Stimulated activated CD4-positive, alpha-beta T cell treated with anti-CD3 and anti-CD28 coated beads, Interleukin-15, amount 100 ng/mL, for 48 hours (primary cell): Measurements from ENCODE around the gene RESF1.
"Not testable (repeated sequence)": the region's sequence is repeated elsewhere in the genome, so short reads cannot be mapped to it uniquely, and the experiment has no call there.

Source experiments
- DNase-seq, 2 donors: peaks; one replicate each; pipeline ENCODE4 v3.0.0-alpha.2; 2020; ENCODE audit warnings: low read depth in 2 of 2

Gene RESF1, protein sequence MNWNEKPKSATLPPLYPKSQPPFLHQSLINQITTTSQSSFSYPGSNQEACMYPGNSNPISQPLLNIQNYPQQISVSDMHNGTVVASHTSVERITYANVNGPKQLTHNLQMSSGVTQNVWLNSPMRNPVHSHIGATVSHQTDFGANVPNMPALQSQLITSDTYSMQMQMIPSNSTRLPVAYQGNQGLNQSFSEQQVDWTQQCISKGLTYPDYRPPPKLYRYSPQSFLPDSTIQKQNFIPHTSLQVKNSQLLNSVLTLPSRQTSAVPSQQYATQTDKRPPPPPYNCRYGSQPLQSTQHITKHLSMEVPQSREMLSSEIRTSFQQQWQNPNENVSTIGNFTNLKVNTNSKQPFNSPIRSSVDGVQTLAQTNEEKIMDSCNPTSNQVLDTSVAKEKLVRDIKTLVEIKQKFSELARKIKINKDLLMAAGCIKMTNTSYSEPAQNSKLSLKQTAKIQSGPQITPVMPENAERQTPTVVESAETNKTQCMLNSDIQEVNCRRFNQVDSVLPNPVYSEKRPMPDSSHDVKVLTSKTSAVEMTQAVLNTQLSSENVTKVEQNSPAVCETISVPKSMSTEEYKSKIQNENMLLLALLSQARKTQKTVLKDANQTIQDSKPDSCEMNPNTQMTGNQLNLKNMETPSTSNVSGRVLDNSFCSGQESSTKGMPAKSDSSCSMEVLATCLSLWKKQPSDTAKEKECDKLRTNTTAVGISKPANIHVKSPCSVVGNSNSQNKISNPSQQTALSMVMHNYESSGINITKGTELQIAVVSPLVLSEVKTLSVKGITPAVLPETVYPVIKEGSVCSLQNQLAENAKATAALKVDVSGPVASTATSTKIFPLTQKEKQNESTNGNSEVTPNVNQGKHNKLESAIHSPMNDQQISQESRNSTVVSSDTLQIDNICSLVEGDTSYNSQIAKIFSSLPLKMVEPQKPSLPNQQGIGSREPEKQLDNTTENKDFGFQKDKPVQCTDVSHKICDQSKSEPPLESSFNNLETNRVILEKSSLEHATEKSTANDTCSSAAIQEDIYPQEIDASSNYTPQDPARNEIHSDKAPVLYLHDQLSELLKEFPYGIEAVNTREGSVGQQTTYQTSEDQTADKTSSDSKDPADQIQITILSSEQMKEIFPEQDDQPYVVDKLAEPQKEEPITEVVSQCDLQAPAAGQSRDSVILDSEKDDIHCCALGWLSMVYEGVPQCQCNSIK (N-terminal part only)

GRCh38 chr12:31959161-31959700, at the start of gene RESF1:
RESF1 (plus strand) TSS chr12:31959415; CDS start chr12:31980956, 21,541 bp downstream.
- DNase-seq: peak; percentile 74 to 78

- DNase-seq: no peak
Observed at GRCh38 chr12:31914927-31915326, 44.3 kb upstream of the RESF1 start.

DNA sequence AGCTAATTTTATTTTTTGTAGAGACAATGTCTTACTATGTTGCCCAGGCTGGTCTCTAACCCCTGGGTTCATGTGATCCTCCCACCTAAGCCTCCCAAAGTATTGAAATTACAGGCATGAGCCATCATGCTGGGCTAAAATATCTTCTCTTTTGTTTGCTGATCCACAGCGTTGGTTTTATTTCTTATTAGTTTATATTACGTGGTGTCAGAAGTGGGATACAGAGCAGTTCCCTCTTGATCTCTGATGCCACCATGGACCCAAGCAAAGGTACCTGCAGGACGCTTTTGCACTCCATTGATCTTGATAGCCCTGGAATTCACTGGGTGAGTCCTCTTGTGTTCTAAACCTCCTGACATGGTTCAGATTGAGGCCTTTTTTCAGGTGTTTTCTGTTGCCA, 43.8 kb upstream of the RESF1 start:
- no peak for DNase-seq

DNA sequence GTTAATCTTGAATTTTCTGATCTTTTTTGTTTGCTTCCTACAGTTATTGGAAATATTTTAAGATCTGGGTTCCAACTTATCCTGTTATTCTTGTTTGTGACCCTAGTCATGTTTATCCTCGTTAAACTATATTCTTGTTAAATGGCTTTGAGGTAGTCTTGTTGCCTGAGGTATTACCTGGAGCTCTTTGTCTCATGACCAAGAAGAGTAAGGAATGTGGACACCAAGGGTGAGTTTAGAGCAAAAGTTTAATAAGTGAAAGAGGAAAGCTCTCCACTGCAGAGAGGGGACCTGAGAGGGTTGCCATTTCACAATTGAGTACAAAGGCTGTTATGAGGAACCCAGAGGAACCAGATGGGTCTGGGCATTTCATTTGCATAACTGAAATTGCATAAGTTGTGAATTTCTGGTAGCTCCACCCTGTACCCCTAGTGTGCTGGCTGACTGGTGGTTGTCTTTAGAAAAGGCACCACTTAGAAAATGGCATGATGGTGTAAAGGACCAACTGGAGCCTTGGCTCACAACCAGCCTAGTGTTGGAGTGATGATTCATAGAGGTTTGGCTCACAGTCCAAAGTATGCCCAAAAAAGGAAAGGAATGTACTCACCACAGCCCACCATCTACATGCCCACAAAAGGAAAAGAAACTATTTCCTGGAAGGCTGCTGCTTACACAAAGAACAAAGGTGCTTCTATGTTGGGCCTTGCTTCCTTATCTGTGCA, 36.7 kb upstream of the RESF1 start:
- DNase-seq: no peak

- no peak for DNase-seq
Observed at GRCh38 chr12:31923063-31923412, 36.2 kb upstream of the RESF1 start.

DNA sequence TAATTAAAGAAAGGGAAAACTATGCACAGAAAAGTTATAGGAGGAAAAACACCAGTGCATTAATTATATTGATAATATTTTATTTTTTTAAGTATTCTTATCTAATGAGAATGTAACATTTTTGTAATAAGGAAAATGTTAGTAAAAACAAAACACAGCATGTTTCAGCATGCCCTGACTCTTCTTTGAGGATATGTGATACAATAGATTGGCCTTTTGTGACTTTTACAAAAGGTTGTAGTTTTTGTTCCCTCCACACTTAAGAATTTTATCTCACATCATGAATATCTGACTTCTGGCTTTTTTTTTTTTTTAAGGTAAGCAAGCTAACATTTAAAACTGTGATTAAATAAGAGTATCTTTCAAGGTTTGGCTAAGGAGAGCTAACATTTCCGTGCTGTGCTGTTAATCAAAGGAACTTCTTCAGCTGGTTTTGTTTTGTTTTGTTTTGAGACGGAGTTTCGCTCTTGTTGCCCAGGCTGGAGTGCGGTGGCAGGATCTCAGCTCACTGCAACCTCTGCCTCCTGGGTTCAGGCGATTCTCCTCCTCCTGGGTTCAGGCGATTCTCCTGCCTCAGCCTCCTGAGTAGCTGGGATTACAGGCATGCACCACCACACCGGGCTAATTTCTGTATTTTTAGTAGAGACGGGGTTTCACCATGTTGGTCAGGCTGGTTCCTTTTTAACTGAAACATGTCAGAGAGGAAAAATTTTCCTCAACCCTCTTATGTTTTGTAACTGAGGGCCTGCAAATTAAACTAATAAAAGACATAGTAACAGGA, 30.8 kb upstream of the RESF1 start:
- no peak for DNase-seq

- no peak for DNase-seq
Observed at GRCh38 chr12:31929027-31929526, 30.1 kb upstream of the RESF1 start.

- DNase-seq: no peak
Observed at GRCh38 chr12:31931796-31932715, 27.2 kb upstream of the RESF1 start.

DNA sequence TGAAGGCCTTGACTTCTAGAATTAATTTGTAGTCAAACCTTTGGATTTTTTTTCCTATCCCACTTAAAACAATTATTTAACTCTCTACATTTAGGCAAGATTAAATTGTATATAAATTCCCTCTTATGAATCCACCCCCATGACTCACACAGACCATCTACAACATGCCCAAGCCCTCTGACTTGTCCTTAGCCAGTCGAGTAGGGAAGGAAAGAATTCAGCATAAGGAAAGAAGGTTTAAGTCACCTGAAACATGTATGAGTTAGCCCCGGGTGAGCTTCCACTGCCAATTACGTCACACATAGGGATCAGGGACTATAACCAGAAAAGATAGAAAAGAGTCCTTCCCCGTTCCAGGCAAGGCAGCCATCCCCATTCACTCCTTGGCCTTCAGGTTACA, 14.9 kb upstream of the RESF1 start:
- no peak for DNase-seq

- no peak for DNase-seq
Observed at GRCh38 chr12:31947971-31948370, 11.2 kb upstream of the RESF1 start.

GRCh38 chr12:31948697-31949359, 10.4 kb upstream of the RESF1 start:
- not testable (repeated sequence) for DNase-seq

DNA sequence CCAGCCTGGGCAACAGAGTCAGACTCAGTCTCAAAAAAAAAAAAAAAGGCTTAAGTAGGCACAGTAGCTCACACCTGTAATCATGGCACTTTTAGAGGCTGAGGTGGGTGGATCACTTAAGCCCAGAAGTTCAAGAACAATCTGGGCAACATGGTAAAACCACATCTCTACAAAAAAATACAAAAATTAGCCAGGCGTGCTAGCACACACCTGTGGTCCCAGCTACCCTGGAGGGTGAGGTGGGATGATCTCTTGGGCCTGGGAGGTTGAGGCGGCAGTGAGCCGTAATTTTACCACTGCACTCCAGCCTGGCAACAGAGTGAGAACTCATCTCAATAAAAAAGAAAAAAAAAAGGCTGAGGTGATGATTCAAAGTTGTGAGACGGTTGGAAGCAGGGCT, 9.1 kb upstream of the RESF1 start:
- no peak for DNase-seq

- DNase-seq: no peak
Observed at GRCh38 chr12:31950492-31950891, 8.7 kb upstream of the RESF1 start.

DNA sequence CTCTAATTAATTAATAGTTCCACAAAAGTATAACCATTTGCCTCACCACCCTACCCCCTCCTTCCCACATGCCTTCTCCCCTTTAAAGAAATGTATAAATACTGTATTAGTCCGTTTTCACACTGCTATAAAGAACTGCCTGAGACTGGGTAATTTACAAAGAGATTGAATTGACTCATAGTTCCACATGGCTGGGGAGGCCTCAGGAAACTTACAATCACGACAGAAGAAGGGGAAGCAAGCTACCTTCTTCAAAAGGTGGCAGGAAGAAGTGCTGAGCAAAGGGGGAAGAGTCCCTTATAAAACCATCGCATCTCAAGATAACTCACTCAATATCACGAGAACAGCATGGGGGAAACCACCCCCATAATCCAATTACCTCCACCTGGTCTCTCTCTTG, 8.2 kb upstream of the RESF1 start:
- no peak for DNase-seq

- no peak for DNase-seq
Observed at GRCh38 chr12:31951939-31952338, 7.3 kb upstream of the RESF1 start.

DNA sequence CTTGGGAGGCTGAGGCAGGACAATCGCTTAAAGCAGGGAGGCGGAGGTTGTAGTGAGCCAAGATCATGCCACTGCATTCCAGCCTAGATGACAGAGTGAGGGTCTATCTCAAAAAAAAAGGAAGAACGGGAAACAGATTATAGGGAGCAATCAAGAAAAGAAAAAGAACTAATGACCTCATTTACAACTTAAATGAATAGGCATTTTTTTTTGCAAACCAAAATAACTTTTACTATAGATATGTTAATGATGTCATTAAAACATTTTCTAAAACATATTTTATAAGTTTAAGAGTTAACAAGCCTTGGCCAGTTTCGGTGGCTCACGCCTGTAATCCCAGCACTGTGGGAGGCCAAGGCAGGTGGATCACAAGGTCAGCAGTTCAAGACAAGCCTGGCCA, 6.8 kb upstream of the RESF1 start:
- DNase-seq: no peak

DNA sequence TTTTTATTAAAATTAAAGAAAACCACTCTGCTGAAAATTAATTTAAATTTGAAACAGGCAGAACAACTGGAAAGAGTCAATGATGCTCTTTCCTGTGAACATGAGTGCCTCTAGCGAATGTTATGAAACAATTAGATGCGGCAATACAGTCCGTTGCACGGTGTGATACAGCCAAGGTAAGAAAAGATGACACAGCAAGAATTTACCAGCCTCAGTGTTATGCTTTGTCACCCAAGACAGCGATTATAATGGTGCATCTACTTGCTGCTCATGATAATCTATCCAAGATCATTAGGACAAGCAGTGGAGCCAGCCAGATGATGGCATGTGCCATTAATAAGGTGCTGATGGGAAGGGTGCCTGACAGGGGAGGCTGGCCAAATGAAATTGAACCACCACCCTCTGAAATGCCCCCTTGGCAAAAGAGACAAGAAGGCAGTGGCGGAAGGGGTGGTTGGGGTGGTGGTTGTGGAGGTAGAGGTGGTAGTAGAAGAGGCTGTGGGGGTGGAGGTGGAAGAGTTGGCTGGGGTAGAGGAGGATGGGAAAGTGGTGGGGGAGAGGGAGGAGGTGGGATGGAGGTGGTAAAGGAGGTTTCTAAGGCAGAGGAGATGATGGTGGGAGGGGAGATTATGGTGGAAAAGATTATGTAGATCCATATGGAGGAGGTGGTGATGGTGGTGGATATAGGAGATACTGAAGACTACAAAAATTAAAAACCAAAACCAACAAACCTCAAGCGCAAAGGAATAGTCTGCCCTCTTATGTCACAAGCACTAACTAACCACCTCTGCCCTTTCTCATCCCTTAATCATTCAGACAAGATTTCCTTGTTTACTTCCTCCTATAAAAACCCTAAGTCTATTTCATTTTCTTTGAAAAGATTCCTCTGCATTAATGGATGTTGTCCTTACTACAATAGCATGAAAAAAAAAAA, 4.0 kb upstream of the RESF1 start:
- DNase-seq: no peak
